CD4-positive, alpha-beta T cell treated with Interleukin-10 for 1 hour (primary cell): ENCODE measurements around the gene TARS1.
"Not testable (repeated sequence)": the region's sequence is repeated elsewhere in the genome, so short reads cannot be mapped to it uniquely, and the experiment has no call there.

Source experiments
- DNase-seq: peaks from one replicate; pipeline ENCODE4 v3.0.0-alpha.2; 2020

Gene TARS1

DNA sequence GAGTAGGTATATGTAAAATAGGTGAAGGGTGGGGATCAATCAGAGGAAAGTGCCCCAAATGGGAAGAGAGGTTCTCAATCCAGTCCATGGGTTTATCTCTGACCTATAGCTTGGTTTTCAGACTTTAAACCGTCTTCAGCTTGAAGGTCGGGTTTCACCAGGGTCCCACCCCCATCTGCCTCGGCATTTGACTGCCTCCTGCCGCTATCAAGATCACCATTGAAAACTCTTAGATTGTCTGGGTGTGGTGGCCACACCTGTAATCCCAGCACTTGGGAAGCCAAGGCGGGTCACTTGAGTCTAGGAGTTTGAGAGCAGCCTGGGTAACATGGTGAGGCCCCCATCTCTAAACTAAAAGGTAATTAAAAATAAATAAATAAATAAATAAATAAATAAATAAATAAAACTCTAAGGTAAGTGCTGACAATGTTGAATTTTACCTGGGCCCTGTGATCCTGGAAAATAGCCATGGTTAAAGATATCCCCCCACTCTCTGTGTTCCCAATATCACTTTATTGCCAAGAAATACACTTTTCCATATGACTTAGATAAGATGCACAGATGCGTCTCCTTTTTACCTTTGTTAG is 48.8 kb downstream of the TARS1 start:
- DNase-seq, result no peak

DNA sequence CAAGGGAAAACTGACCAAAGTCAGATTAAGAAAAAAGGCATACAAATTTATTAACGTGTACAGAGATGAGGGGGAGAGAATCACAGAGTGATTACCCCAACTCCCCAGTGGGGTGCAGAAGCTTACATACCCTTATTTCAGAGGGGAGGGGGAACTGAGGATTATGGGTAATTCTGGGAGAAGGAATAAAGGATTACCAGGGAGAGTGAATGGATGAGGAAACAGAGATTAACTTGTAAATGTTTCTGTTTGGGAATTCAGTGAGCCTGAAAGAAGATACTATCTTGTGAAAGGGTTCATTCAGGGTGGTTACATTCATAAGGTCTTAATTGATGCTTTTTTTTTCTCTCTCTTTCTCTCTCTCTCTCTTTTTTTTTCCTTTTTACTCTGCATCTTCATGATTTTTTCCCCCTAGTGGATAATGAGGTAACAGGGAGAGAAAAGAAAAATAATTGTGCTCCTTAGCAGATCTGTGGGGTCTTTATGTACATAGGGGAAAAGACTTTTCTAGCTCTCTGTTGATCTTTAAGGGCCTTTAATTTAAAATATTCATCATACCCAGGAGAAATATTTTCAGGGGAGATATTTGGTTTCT is 49.4 kb downstream of the TARS1 start:
- no peak for DNase-seq

DNA sequence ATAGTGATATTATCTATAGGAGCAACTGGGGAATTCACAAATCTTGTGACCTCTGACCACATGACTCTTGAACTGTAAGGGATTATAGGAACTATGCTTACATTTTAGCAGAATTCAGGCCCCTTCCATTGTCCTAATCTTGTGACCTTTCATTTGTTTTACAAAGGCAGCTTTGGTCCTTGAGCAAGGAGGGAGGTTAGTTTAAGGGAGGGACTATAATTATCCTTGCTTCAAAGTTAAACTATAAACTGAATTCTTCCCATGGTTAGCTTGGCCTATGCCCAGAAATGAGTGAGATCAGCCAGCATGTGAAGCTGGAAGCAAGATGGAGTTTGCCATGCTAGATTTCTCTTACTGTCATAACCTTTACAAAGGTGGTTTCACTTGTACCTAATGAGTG is 51.2 kb downstream of the TARS1 start:
- no peak for DNase-seq

DNA sequence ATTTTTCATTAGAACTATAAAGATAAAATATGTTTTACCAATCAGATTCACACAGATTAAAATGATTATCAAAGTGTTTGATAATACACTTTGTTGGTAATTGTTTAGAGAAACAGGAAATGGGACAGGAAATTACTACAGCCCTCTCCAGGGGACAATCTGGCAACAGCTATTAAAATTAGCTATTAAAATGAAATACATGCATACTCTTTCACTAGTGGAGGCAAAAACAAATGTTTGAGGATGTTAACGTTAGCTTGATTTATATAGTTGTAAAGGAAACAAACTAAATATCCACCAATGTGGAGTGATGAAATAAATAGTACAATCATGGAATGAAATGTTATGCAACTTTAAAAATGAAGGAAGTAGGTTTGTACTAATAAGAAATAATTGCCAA is 53.7 kb downstream of the TARS1 start:
- no peak for DNase-seq

DNA sequence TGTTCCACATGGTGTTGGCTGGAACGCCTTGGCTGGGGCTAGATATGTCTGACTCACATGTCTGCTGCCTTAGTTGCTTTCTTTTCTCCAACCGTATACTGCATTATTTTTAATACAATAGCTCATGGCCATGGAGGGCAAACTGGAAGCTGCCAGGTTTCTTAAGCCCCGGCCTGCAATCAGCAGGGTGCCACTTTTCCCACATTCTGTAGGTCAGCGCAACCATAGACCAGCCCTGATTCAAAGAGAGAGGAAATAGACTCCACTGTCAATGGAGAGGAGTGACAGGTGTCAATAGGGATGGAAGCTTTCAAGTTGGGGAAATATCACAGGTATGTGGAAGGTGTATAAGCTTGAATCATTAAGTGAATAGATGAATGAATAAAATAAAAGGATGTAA is 60.5 kb downstream of the TARS1 start:
- DNase-seq, result no peak

DNA sequence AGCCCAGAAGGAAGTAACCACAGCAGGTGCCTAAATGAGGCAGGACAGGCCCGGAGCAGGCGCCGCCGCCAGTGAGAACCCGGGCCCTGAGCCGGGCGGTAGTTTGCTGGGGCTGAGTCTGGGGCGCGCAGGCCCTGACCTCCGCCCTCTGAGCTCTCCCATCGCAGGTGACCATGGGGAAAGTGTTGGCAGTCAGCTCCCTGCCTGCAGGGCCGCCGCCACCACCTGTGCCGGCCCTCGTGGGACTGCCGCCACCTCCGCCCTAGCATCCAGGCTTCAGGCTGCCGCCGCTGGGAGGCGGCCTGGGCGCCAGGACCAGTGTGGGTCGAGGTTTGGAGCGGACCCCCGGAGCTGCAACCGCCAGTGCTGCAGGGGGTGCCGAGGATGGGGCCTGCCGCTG is 61.1 kb downstream of the TARS1 start:
- no peak for DNase-seq

DNA sequence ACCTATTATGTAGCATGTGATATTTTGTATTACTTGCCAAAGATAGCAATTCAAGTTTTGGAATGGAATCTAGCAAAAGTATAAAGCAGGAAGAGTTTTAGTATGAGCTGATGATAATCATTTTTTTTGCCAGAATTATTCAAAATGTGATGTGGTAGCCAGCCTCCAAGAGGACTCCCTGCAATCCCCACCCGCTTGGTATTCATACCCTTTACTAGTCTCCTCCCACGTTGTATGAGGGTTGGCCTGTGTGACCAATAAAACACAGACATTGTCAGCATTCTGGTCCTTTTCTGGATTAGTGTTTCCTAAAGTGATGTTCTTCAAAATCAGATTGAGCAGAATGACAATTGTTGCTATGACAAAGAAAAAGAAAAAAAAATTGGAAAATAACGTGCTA is 63.8 kb downstream of the TARS1 start:
- no peak for DNase-seq

DNA sequence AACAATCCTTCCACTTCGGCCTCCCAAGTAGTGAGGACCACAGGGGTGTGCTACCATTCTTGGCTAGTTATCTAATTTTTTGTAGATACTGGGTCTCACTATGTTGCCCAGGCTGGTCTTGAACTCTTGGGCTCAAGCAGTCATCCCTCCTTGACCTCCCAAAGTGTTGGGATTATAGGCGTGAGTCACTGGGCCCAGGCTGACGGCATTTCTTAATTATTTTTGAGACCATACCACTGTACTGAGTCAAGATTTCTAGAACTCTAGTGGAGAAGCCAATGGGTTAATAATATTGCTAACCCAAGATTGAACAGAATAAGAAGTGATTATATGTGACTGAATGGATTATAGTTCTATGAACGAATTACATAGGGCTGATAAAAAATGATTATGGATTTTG is 66.7 kb downstream of the TARS1 start:
- no peak for DNase-seq

DNA sequence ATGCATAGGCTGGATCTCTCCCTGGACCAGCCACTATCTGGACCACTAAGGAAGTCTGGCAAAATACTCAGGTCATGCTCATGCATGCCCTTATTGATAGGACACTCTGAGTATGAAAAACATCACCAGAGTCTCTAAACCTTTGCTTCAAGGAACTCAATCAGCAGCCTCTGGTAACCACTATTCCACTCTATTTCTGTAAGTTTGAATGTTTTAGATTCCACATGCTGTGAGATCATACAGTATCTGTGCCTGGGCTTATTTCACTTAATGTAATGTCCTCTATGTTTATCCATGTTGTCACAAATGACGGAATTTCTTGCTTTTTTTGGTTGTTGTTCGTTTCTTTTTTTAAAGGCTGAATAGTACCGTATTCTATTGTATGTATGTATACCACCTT is 68.3 kb downstream of the TARS1 start:
- no peak for DNase-seq

DNA sequence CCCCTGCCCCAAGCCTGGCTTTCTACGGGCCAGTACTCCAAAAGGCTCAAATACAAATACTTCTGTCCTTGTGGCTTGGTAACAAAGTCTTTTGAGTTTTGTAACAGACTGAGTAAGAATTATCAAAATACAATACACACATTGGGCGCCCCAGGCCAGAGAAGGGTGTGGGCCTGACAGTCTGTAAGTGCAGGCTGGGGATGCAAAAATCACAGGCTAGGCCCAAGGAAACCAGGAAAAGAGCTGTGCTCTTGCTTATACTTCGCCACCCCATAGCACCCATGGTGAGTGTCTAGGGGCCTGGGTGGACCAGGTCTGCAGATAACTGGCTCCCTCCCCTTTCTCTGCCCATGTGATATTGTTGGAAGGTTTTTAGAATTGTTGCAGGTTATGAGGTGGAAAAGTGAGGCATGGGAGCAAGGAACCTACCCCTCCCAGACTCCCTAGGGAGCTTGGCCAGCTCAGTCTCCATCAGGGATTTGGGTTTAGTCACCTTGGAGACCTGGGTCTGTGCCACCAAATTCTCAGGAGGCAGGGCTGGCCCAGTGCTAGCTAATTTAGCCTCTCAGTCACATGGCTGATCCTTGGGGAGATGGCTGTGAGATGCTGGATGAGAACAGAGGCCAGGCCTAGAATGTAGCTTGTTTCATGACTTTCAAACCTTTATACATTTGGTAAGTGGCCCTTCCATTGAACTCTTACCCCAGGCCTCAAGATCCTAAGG is 72.9 kb downstream of the TARS1 start:
- DNase-seq, result no peak

DNA sequence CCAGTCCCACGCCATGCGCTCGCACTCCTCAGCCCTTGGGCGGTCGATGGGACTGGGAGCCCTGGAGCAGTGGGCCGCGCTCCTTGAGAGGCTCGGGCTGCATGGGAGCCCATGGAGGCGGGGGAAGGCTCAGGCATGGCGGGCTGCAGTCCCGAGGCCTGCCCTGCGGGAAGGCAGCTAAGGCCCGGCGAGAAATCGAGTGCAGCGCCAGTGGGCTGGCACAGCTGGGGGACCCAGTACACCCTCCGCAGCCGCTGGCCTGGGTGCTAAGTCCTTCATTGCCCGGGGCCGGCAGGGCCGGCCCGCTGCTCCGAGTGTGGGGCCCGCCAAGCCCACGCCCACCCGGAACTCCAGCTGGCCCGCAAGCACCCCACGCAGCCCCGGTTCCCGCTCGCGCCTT is 74.6 kb downstream of the TARS1 start:
- not testable (repeated sequence) for DNase-seq

DNA sequence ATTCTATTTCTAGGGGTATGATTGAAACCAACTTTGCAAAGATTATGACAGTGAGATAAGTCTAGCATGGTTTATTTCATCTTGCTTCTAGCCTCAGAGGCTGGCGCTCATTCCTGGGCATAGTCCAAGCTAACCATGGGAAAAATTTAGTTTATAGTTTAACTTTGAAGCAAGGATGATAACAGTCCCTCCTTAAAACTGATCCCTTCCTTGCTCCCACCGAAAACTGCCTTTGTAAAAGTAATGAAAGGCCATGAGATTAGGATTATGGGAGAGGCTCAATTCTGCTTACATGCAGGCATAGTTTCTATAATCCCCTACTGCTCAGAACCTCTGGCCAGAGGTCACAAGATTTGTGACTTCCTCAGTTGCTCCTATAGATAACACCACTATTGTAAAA is 75.7 kb downstream of the TARS1 start:
- DNase-seq, result no peak
